T-helper 17 cell (primary cell): ENCODE data around the gene PRR18. TPM values are rescaled to one million over a fixed set of nuclear protein-coding genes. Genes with fewer than 3 reads are reported as not detected.
A peak's percentile ranks its signal among the peaks of the same experiment; 100 is the strongest.

Experiments used
- ATAC-seq: fragments of 150-1000 bp; cut with Tn5 transposase; 2 replicates; pipeline ENCODE4 v1.10.0; 2021; ENCODE audit warnings: mild to moderate bottlenecking, moderate library complexity
- DNase-seq, 3 donors: peaks; one replicate each; pipeline versions ENCODE4 v3.0.0 to v3.0.0-alpha.2; 2020 to 2021
- H3K9me3 ChIP-seq: one replicate; pipeline ENCODE4 v1.7.0; 2013; ENCODE audit warnings: low read length, mild to moderate bottlenecking; ENCODE audit not compliant: control insufficient read depth, poor library complexity, severe bottlenecking
- H3K27ac Mint-ChIP-seq: one replicate; pipeline ENCODE4 v1.8.0; 2022; ENCODE audit warnings: mild to moderate bottlenecking, moderate library complexity, mixed read lengths
- H3K27me3 Mint-ChIP-seq: one replicate; pipeline ENCODE4 v1.8.0; 2022; ENCODE audit warnings: mixed read lengths
- H3K36me3 Mint-ChIP-seq: one replicate; pipeline ENCODE4 v1.8.0; 2022; ENCODE audit warnings: low read depth, mixed read lengths
- H3K4me1 Mint-ChIP-seq: one replicate; pipeline ENCODE4 v1.8.0; 2022; ENCODE audit warnings: mild to moderate bottlenecking, mixed read lengths
- H3K4me3 Mint-ChIP-seq: one replicate; pipeline ENCODE4 v1.8.0; 2022; ENCODE audit warnings: mild to moderate bottlenecking, moderate library complexity, mixed read lengths
- total RNA-seq, 4 donors: library from RNA in 2 of 4; stranded (reverse) in 2 of 4; gene quantifications; one replicate each; pipeline ENCODE4 v1.2.3 and lab custom pipeline; 2022 to 2026

The PRR18 gene
- total RNA-seq, 2 donors from 2014 or later, result not detected

DNA sequence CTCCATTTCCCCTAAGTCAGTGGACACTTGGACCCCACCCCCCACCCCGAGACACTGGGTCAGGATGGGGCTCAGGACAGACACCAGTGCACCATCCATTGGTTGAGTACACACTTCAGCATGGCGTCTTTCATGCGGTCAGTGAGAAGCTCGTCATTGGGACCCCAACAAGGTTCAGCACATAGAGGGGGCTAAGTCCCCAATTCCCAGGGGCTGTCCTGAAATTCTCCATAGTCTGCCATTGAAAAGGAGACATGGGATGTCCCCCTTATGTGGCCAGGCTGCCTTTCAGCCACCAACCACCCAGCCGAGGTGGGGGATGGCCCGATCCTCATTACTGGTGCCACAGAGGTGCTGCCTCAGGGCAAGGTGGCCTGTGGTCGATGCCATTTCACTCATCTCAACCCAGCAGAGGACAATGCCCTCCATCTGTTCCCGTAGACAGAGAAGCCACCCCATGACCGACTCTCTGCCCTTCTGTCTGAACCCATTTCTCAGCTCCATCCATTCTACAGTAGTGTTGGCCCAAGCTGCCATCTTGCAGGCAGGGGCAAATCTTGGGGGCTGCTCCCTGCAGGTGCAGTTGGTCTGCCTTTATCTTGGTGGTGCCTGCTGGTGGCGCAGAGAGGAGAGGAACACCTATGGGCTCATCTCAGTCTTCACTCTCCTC lies 37.4 kb downstream of the PRR18 start:
- H3K4me1 Mint-ChIP-seq, result peaks cover 8% of the 10 kb centered on the region
- peaks cover 39% of the 10 kb centered on the region for H3K27me3 Mint-ChIP-seq
- ATAC-seq, result no peak
- H3K9me3 ChIP-seq, result no peaks in the 10 kb centered on the region
- H3K27ac Mint-ChIP-seq, result no peak overlapping the region
- H3K36me3 Mint-ChIP-seq, result no peaks in the 10 kb centered on the region
- no peak for DNase-seq
- no peak overlapping the region for H3K4me3 Mint-ChIP-seq

DNA sequence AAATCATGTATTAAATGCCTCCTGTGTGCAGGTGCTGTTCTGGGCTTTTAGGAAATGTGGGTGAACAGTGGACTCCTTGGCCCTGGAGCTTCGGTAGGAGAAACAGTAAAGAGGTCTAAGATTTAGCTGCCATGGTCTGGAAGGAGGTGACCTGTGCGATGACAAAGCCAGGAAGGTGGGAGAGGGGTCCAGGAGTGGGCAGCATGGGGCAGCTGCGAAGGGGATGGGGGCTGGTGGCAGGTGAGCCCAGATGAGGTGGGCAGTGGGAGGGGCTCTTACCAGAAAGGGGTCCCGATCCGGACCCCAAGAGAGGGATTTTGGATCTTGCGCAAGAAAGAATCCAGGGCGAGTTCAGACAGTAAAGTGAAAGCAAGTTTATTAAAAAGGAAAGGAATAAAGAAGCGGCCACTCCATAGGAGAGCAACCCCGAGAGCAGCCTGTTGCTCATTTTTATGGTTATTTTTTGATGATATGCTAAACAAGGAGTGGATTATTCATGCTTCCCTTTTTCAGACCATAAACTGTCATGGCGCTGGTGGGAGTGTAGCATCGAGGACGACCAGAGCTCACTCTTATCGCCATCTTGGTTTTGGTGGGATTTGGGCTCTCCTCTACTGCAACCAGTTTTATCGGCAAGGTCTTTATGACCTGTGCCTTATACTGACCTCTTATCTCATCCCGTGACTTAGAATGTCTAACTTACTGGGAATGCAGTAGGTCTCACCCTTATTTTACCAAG lies 38.7 kb downstream of the PRR18 start:
- H3K4me1 Mint-ChIP-seq, result peaks cover 4% of the 10 kb centered on the region
- peaks cover 32% of the 10 kb centered on the region for H3K27me3 Mint-ChIP-seq
- DNase-seq (no peak), ATAC-seq (no peak)
- no peak overlapping the region for H3K27ac Mint-ChIP-seq
- no peaks in the 10 kb centered on the region for H3K9me3 ChIP-seq
- H3K36me3 Mint-ChIP-seq, result no peaks in the 10 kb centered on the region
- no peak overlapping the region for H3K4me3 Mint-ChIP-seq

DNA sequence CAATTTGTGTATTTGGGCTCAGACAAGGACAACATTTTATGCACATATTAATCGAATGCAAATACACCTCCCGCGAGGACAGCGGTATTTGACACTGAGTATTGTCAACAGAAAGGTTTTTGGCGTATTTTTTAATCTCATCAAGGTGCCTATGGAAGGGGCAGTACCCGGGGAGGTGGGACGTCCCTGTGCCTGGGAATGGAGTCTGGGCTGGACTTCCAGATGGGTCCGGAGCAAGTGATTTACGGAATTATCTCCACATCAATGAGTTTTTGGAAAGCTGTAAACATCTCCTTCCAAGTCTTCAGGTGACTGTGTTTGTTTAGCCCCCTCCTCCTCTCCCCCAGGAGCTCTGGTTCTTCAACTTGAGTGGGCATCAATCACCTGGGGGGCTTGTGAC lies 39.8 kb downstream of the PRR18 start:
- H3K9me3 ChIP-seq, result no peaks in the 10 kb centered on the region
- H3K27ac Mint-ChIP-seq, result no peak overlapping the region
- ATAC-seq, result no peak
- no peaks in the 10 kb centered on the region for H3K36me3 Mint-ChIP-seq
- no peak for DNase-seq
- H3K27me3 Mint-ChIP-seq, result peaks cover 33% of the 10 kb centered on the region
- H3K4me1 Mint-ChIP-seq, result peaks cover 4% of the 10 kb centered on the region
- no peak overlapping the region for H3K4me3 Mint-ChIP-seq

DNA sequence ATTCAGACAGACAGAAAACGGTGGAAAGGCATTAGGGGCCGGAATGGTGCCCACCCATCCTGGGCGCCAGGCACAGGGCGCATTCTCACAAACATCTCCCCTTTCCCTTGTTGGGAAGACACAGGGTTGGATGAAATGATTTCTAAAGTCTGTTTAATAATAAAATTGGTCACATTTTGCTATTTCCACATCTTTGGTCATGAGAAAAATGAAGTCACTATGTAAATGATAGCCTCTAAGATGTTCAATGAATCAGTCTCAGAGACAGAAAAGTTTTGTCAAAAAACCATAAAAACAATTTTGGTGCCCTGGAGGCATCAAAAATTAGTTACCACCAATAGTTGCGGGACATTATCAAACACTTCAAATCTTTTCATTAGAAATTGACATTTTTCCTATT lies 40.7 kb downstream of the PRR18 start:
- Mint-ChIP-seq H3K4me3 (no peak overlapping the region), H3K4me1 (peaks cover 4% of the 10 kb centered on the region), H3K27ac (no peak overlapping the region), H3K27me3 (peaks cover 39% of the 10 kb centered on the region), H3K36me3 (no peaks in the 10 kb centered on the region)
- ATAC-seq (no peak), DNase-seq (no peak)
- H3K9me3 ChIP-seq, result no peaks in the 10 kb centered on the region

DNA sequence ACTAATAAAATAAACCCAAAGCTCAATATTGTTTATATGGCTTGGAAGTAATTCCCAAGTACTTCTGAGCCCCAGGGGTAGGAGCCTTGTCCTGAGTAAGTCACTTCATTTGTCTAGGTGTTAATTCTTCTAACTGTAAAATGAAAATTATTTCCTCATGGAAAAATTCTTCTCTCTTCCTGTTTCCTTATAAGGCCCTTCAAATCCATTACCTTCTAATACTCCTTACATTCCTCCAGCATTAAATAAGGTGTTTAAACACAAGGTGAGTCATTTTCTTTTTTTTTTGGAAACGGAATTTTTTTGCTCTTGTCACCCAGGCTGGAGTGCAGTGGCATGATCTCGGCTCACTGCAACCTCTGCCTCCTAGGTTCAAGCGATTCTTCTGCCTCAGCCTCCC lies 41.9 kb downstream of the PRR18 start:
- Mint-ChIP-seq H3K27me3 (peaks cover 39% of the 10 kb centered on the region), H3K27ac (no peak overlapping the region), H3K4me3 (no peak overlapping the region), H3K4me1 (peaks cover 4% of the 10 kb centered on the region), H3K36me3 (no peaks in the 10 kb centered on the region)
- H3K9me3 ChIP-seq, result no peaks in the 10 kb centered on the region
- DNase-seq, result no peak
- ATAC-seq, result no peak

DNA sequence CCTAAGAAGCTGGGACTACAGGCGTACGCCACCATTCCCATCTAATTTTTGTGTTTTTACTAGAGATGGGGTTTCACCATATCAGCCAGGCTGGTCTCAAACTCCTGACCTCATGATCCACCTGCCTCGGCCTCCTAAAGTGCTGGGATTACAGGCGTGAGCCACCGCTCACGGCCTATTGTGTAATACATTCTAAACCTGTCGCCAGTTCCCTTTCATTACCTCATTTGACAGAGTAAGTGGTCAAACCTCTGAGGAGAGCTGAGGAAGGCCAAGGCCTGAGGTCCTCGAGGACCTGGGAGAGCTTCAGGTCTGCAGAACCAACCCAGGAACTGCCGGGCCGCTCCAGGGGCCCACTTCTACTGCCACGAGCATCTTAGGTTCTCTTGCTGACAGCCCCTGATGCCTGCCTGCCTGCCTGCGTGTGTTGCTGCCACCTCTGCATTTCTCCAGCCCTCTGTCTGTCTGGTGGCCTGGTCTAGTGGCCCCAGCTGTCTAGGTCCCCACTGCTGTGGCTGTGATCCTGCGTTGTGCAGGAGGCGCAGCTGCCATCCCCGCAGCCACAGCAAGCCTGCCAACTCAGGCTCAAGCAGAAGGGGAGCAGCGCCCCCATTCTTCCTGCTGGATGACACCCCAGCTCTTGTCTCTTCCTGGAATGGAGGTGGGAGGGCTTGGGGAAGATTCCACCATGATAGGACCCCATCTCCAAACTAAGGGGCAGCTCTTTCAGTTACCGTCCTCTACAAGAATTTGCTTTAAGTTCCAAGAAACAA lies 45.3 kb downstream of the PRR18 start:
- Mint-ChIP-seq H3K36me3 (no peaks in the 10 kb centered on the region), H3K4me3 (no peak overlapping the region), H3K27me3 (peaks cover 32% of the 10 kb centered on the region), H3K4me1 (peaks cover 13% of the 10 kb centered on the region), H3K27ac (no peak overlapping the region)
- ATAC-seq (no peak), DNase-seq (no peak)
- no peaks in the 10 kb centered on the region for H3K9me3 ChIP-seq

DNA sequence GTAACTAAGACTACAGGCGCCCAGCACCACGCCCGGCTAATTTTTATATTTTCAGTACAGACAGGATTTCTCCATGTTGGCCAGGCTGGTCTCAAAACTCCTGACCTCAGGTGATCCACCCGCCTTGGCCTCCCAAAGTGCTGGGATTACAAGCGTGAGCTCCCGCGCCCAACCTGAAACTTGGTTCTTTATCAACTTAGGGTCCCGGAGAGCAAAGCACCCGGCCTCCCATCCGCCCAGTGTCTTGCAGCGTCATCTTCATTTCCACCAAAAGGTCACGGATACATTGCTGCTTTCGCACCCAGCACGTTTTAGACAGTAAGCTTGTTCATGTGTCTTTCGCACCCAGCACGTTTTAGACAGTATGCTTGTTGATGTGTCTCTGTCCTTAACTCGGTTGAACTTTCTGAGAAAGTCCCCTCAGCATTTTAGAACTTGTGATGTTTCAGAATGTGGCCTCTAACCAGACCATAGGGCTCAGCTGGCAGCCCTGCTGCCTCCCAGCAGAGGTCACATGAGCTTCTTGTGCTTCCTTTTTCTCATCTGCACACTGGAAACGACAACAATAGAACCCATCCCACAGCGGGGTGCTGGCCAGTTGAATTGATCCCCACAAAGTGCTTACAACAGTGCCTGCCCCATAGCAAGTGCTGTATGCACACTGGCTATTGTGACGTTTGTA lies 48.8 kb downstream of the PRR18 start:
- H3K36me3 Mint-ChIP-seq, result no peaks in the 10 kb centered on the region
- peak overlapping the region; percentile 72 for H3K27ac Mint-ChIP-seq
- H3K4me3 Mint-ChIP-seq, result peak overlapping the region; percentile 25

DNA sequence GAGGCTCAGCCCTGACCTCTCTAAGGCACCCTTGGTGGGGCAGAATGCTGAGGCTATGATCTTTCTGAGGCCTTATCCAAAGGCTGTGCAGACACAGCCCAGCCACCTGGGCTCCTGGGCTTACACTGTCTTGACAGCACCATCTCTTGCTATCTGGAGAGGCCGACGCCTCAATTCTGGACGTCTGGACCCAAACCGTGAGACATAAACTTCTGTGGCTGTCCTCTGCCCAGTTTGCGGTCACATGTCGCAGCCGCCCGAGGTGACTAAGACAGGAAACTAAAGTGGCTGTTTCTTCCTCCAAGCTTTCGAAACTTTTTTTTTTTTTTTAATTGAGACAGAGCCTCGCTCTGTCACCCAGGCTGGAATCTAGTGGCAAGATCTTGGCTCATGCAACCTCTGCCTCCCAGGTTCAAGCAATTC lies 49.3 kb downstream of the PRR18 start:
- peak; percentile 44 for ATAC-seq
- Mint-ChIP-seq H3K27ac (peak overlapping the region; percentile 72), H3K4me1 (peaks cover 15% of the 10 kb centered on the region), H3K36me3 (no peaks in the 10 kb centered on the region), H3K27me3 (peaks cover 52% of the 10 kb centered on the region), H3K4me3 (no peak overlapping the region)
- peak in 1 of 3 donors; percentile 28 for DNase-seq
- H3K9me3 ChIP-seq, result no peaks in the 10 kb centered on the region

More for the DNA sequence above, 48.8 kb downstream of the PRR18 start:
- no peak for DNase-seq
- ATAC-seq, result no peak
- H3K9me3 ChIP-seq, result no peaks in the 10 kb centered on the region
- Mint-ChIP-seq H3K4me1 (peaks cover 15% of the 10 kb centered on the region), H3K27me3 (peaks cover 47% of the 10 kb centered on the region)

DNA sequence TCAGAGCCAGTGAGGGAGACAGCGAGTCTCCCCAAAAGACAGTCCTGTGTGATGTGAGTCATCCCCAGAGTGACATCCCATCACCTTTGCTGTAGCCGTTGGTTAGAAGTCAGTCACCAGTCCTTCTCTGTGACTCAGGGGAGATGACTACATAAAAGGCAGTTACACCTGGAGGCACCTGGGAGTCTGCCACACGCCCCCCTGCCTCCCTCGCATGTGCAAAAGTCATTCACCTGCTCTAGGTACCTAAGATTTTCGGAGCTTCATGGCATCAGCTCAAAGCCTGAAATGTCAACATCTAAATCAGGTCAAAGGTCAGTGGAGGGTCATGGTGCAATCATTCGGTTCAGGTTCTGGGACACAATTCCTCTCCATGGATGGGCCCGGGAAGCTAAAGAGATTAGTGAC lies 50.3 kb downstream of the PRR18 start:
- H3K9me3 ChIP-seq, result no peaks in the 10 kb centered on the region
- no peak overlapping the region for H3K27ac Mint-ChIP-seq
- H3K4me3 Mint-ChIP-seq, result peak overlapping the region; percentile 25
- peaks cover 52% of the 10 kb centered on the region for H3K27me3 Mint-ChIP-seq
- H3K36me3 Mint-ChIP-seq, result no peaks in the 10 kb centered on the region
- ATAC-seq (no peak), DNase-seq (no peak)
- H3K4me1 Mint-ChIP-seq, result peaks cover 15% of the 10 kb centered on the region

Other genes starting within 250 kb of the PRR18 start
- not detected for gene TBXT, start 140.5 kb downstream of the PRR18 start, total RNA-seq
- 10 to 100 TPM; 10.9 to 12.3 TPM for gene SFT2D1, start 34.2 kb upstream of the PRR18 start, total RNA-seq
- 10 to 100 TPM; 21.6 to 22.1 TPM for gene MPC1, start 74.5 kb upstream of the PRR18 start, total RNA-seq